GM19467 (cell line): Measurements from ENCODE around the gene SECISBP2L.
"Not testable (repeated sequence)": the region's sequence is repeated elsewhere in the genome, so short reads cannot be mapped to it uniquely, and the experiment has no call there.

Source experiments
- ATAC-seq: cut with Tn5 transposase; IDR thresholded peaks from one replicate; pipeline ENCODE4 v1.9.1; 2021; ENCODE audit warnings: mild to moderate bottlenecking, moderate library complexity; ENCODE audit not compliant: unreplicated experiment

The SECISBP2L gene, protein sequence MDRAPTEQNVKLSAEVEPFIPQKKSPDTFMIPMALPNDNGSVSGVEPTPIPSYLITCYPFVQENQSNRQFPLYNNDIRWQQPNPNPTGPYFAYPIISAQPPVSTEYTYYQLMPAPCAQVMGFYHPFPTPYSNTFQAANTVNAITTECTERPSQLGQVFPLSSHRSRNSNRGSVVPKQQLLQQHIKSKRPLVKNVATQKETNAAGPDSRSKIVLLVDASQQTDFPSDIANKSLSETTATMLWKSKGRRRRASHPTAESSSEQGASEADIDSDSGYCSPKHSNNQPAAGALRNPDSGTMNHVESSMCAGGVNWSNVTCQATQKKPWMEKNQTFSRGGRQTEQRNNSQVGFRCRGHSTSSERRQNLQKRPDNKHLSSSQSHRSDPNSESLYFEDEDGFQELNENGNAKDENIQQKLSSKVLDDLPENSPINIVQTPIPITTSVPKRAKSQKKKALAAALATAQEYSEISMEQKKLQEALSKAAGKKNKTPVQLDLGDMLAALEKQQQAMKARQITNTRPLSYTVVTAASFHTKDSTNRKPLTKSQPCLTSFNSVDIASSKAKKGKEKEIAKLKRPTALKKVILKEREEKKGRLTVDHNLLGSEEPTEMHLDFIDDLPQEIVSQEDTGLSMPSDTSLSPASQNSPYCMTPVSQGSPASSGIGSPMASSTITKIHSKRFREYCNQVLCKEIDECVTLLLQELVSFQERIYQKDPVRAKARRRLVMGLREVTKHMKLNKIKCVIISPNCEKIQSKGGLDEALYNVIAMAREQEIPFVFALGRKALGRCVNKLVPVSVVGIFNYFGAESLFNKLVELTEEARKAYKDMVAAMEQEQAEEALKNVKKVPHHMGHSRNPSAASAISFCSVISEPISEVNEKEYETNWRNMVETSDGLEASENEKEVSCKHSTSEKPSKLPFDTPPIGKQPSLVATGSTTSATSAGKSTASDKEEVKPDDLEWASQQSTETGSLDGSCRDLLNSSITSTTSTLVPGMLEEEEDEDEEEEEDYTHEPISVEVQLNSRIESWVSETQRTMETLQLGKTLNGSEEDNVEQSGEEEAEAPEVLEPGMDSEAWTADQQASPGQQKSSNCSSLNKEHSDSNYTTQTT

DNA sequence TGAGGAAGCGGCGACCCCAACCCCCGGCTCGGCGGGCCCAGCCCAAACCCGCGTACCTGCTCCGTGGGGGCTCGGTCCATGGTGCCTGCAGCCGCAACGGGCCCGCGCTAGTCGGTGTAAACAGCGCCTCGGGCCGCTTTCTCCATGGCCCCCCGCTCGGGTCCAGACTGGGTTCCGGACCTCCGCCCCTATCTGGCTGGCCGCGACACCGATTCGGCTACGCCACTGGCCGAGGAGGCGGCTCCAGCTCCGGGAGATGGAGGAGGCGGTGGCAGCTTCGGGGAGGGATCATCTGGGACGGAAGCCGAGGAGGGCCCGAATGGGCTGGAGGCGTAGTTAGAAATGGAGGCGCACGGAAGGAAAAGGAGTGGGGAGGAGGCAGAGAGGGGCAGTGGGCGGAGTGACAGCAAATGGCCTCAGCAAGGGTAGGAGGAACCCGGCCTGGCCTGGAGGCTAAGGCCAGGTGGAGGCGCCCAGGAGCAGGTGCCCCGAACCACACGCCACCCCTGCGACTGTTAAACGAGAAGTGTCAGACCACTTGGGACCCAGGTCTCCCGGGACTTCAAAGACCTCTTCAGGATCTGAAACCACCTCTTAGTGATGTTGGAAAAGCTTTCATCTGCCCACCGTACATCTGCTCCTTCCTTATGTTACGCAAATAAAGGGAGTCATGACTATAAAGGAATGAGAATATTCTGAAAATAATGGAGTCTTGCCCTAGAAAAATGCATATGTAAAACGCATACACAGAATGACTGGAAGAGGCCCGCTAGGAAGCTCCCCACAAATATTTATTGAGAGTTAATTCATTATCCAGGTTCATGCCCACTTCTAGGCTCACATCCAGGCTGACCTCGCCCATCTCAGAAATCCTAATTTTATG is at the start of gene SECISBP2L:
Gene SECISBP2L (minus strand): TSS at position 227 of the 883 bp plus-strand sequence. CDS start 147 bp downstream, at position 80.
- ATAC-seq = peak; percentile 97

GRCh38 chr15:49094923-49095322 is 48.7 kb upstream of the SECISBP2L start:
- no peak for ATAC-seq

GRCh38 chr15:49093252-49094105 is 47.2 kb upstream of the SECISBP2L start:
- no peak for ATAC-seq

- ATAC-seq = no peak
Observed at GRCh38 chr15:49088996-49089395, 42.8 kb upstream of the SECISBP2L start.

GRCh38 chr15:49085696-49086459 is 39.6 kb upstream of the SECISBP2L start:
- ATAC-seq = no peak

GRCh38 chr15:49084285-49084570 is 38.0 kb upstream of the SECISBP2L start:
- no peak for ATAC-seq

DNA sequence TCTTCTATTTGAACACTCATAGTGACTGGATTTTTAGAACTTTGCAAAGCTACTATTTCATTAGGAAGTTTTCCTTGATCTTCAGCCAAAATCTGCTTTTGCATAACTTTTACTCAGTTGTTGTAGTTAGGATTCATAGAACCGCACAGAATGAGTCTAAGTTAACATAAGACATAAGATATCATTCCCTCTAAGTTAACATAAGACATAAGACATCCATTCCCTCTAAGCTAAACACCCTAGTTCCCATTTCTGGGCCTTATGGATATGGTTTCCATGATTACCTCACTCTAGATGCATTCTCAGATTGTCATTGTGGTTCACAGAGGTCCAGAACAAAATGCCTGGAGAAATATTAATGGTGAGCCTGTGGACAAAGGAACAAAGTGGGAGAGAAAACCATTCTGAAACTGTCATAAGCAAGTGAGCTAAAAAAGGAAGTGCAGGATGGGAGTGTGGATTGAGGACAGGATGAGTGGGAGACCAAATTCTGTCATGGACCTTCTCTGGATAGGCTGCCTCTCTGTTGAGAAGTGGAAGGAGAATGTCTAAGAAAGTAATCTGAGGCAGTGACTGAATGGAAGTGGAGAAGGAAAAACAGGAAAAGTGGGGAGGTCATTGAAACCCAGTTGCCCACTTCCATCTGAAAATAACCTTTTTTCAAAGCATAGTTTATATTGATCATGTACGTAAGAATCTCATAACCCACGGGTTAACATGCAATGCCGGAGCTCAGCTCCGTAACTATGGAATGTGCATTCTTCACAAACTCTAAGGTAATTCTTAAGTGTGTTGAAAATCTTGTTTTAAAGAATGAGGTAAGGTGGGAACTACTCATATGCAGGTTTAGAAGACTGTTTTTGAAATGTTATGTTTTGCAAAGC is 37.4 kb upstream of the SECISBP2L start:
- no peak for ATAC-seq

DNA sequence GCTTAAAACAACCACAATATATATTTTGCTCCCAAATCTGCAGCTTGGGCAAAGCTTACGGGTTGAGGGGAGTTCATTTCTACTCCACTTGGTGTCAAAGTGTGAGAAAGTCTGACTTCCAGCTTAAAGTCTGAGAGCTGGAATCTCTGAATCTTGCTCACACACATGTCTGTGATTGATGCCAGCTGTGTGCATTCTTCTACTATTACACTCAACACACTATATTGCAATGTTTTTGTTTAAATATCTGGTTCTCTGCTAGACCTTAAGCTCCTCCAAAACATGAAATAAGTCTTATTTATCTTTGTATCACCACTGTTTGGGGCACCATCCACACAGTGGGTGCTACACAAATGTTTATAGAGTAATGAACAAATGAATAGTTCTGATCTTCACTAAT is 36.7 kb upstream of the SECISBP2L start:
- no peak for ATAC-seq

GRCh38 chr15:49079340-49080039 is 33.2 kb upstream of the SECISBP2L start:
- ATAC-seq = no peak

GRCh38 chr15:49075881-49076280 is 29.6 kb upstream of the SECISBP2L start:
- no peak for ATAC-seq

GRCh38 chr15:49074589-49075287 is 28.5 kb upstream of the SECISBP2L start:
- ATAC-seq = not testable (repeated sequence)

- ATAC-seq = no peak
Observed at GRCh38 chr15:49066372-49066771, 20.1 kb upstream of the SECISBP2L start.

DNA sequence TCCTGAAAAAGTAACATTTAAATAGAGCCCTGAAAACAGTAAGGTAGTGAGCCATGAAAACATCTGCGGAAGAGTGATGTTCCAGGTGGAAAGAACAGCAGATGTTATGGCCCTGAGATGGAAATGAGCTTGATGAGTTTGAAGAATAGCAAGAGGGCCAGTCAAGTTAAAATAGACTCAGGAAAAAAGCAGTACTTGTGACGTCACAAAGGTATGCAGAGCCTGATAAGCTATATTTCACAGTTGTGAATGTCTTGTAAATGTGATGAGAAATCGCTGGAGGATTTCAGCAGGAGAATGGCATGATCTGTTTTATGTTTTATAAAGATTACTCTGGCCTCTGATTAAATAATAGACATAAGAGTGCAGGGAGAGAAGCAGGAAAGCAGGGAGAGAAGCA is 18.6 kb upstream of the SECISBP2L start:
- no peak for ATAC-seq

DNA sequence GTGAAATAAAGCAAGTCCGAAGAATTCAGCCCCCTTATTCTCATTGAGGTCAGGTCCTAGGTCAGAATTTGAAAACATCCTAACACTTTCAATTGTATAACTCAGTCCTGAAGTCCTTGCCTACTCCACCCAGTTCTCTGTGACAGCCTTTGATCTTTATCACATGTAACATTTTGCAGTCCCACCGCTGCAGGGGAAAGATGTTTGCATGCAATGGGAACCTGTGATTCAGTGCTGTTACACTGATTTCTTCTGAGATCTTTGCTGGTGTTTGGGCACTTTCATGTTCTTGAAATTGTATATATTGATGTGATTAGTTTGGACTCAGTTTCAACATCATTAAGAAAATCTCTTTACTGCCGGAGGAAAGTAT is 18.0 kb upstream of the SECISBP2L start:
- no peak for ATAC-seq

DNA sequence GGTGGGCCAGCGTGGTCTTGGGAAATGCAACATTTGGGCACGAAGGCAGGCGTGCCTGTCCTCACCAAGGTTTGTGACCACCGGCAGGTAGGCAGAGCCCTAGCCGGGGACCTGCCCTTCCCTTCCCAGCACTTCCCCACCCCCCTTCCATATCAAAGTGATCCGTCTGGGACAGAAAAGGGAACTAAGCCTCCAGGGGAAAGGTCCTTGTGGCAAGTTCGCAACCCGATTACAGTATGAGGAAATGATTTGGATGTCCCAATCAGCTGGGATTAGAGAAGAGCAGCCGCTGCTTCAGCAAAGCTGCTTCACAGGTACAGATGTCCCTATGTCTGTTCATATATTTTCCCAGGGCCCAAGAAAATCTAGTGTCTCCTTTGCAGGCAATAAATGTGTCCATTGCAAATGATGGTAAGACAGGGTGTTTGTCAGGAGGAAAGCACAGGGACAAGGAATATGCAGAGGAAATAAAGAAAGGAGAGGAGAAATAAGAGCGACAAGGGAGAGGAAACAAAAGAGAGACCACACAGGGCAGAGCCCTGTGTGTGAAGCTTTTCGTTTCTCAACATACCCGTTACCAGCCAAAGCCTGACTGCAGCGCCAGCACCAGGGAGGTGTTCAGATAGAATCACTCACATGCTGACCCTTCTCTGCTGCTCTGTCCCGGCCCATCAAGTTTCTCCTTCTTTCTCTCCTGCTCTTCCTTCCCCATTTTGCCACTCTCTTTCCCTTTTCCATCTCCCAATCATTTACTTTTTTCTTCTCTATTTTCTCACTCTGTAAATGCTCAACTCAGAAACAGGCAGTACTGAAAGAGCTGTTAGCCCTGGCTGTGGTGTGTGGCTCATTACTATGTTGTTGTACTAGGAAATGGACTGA is 17.4 kb upstream of the SECISBP2L start:
- no peak for ATAC-seq

GRCh38 chr15:49062900-49063299 is 16.7 kb upstream of the SECISBP2L start:
- ATAC-seq = no peak
